HEK293 (cell line): Measurements from ENCODE around the gene FRYL.

Source experiments
- KLF7 ChIP-seq: fragments of 450-650 bp; formaldehyde crosslinking; IDR thresholded peaks from 2 replicates; pipeline ENCODE4 v1.5.1; 2016; ENCODE audit warnings: missing biosample characterization, missing genetic modification characterization, borderline replicate concordance
- SETDB1 ChIP-seq: IDR thresholded peaks from one replicate; pipeline ENCODE4 v1.6.1; 2017; ENCODE audit warnings: mild to moderate bottlenecking, low read length, moderate library complexity, mixed read lengths; ENCODE audit not compliant: insufficient read length
- TCF7L2 ChIP-seq: IDR thresholded peaks from 2 replicates; pipeline ENCODE4 v1.6.1; 2011; ENCODE audit warnings: low read depth, mild to moderate bottlenecking, inconsistent platforms, low read length, moderate library complexity, borderline replicate concordance
- YY1 ChIP-seq: fragments of 450-650 bp; formaldehyde crosslinking; IDR thresholded peaks from 2 replicates; pipeline ENCODE4 v1.5.1; 2018; ENCODE audit warnings: missing biosample characterization, missing genetic modification characterization
- ZBTB1 ChIP-seq: fragments of 450-650 bp; formaldehyde crosslinking; IDR thresholded peaks from 2 replicates; pipeline ENCODE4 v1.5.1; 2016; ENCODE audit warnings: missing biosample characterization, missing genetic modification characterization
- ZEB2 ChIP-seq: fragments of 450-650 bp; formaldehyde crosslinking; IDR thresholded peaks from 2 replicates; pipeline ENCODE4 v1.5.1; 2016; ENCODE audit warnings: missing biosample characterization, missing genetic modification characterization
- ZNF10 ChIP-seq: fragments of 450-650 bp; formaldehyde crosslinking; IDR thresholded peaks from 2 replicates; pipeline ENCODE4 v1.5.1; 2017; ENCODE audit warnings: missing biosample characterization, missing genetic modification characterization
- ZNF133 ChIP-seq: fragments of 450-650 bp; formaldehyde crosslinking; IDR thresholded peaks from 2 replicates; pipeline ENCODE4 v1.5.1; 2016; ENCODE audit warnings: missing biosample characterization, missing genetic modification characterization
- ZNF169 ChIP-seq: fragments of 450-650 bp; formaldehyde crosslinking; IDR thresholded peaks from 2 replicates; pipeline ENCODE4 v1.5.1; 2016; ENCODE audit warnings: missing biosample characterization, missing genetic modification characterization
- ZNF449 ChIP-seq: fragments of 450-650 bp; formaldehyde crosslinking; IDR thresholded peaks from 2 replicates; pipeline ENCODE4 v1.5.1; 2017; ENCODE audit warnings: missing biosample characterization, mild to moderate bottlenecking, missing genetic modification characterization, moderate library complexity
- ZNF473 ChIP-seq: fragments of 450-650 bp; formaldehyde crosslinking; IDR thresholded peaks from 2 replicates; pipeline ENCODE4 v1.5.1; 2017; ENCODE audit warnings: missing biosample characterization, missing genetic modification characterization
- ZSCAN30 ChIP-seq: fragments of 450-650 bp; IDR thresholded peaks from 2 replicates; pipeline ENCODE4 v1.5.1; 2018; ENCODE audit warnings: missing biosample characterization, mild to moderate bottlenecking, missing genetic modification characterization, moderate library complexity
- TF ChIP-seq, protein P1 (sequence below): fragments of 450-650 bp; formaldehyde crosslinking; IDR thresholded peaks from 2 replicates; pipeline ENCODE4 v1.5.1; 2016; ENCODE audit warnings: missing biosample characterization, missing genetic modification characterization

GRCh38 chr4:48798117-48798516, 18.0 kb upstream of the FRYL start:
- no peak for TF ChIP-seq YY1
- no peak for TF ChIP-seq ZNF169 (tag by site-specific recombination)
- TF ChIP-seq, protein P1, sequence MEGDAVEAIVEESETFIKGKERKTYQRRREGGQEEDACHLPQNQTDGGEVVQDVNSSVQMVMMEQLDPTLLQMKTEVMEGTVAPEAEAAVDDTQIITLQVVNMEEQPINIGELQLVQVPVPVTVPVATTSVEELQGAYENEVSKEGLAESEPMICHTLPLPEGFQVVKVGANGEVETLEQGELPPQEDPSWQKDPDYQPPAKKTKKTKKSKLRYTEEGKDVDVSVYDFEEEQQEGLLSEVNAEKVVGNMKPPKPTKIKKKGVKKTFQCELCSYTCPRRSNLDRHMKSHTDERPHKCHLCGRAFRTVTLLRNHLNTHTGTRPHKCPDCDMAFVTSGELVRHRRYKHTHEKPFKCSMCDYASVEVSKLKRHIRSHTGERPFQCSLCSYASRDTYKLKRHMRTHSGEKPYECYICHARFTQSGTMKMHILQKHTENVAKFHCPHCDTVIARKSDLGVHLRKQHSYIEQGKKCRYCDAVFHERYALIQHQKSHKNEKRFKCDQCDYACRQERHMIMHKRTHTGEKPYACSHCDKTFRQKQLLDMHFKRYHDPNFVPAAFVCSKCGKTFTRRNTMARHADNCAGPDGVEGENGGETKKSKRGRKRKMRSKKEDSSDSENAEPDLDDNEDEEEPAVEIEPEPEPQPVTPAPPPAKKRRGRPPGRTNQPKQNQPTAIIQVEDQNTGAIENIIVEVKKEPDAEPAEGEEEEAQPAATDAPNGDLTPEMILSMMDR (tag by site-specific recombination), result no peak
- TF ChIP-seq ZNF133, result no peak
- no peak for TF ChIP-seq ZNF473 (tag by site-specific recombination)
- no peak for TF ChIP-seq SETDB1
- TF ChIP-seq ZNF449 (tag by site-specific recombination), result no peak
- TF ChIP-seq KLF7 (tag by site-specific recombination), result no peak
- TF ChIP-seq ZBTB1 (tag by site-specific recombination), result no peak
- TF ChIP-seq ZEB2 (tag by site-specific recombination), result no peak
- no peak for TF ChIP-seq TCF7L2
- TF ChIP-seq ZNF10, result no peak
- no peak for TF ChIP-seq ZSCAN30
